SJSA1 (cell line): Measurements from ENCODE around the gene GALNT13. TPM values are rescaled to one million over a fixed set of nuclear protein-coding genes. Genes with fewer than 3 reads are reported as not detected.

ENCODE experiments used
- DNase-seq, 2 experiments: peaks; one replicate each; pipeline ENCODE4 v3.0.0-alpha.2; 2015 to 2020; ENCODE audit warnings: low spot score in 2 of 2, low read depth in 1 of 2
- H3K27ac ChIP-seq: fragments of 250-450 bp; sonication (Bioruptor Pico); 2 replicates; pipeline ENCODE4 v1.5.1; 2020; ENCODE audit warnings: mild to moderate bottlenecking, moderate library complexity
- H3K27me3 ChIP-seq: fragments of 250-450 bp; sonication (Bioruptor Pico); replicated peaks from 2 replicates; pipeline ENCODE4 v1.5.1; 2020; ENCODE audit warnings: mild to moderate bottlenecking, moderate library complexity
- H3K36me3 ChIP-seq: fragments of 250-450 bp; sonication (Bioruptor Pico); 2 replicates; pipeline ENCODE4 v1.5.1; 2020; ENCODE audit warnings: mild to moderate bottlenecking
- H3K4me1 ChIP-seq: fragments of 250-450 bp; sonication (Bioruptor Pico); replicated peaks from 2 replicates; pipeline ENCODE4 v1.6.1; 2021; ENCODE audit warnings: mild to moderate bottlenecking
- H3K4me3 ChIP-seq: fragments of 250-450 bp; sonication (Bioruptor Pico); 2 replicates; pipeline ENCODE4 v1.5.1; 2020; ENCODE audit warnings: mild to moderate bottlenecking
- H3K9me3 ChIP-seq: fragments of 250-450 bp; sonication (Bioruptor Pico); replicated peaks from 2 replicates; pipeline ENCODE4 v1.5.1; 2020; ENCODE audit warnings: mild to moderate bottlenecking
- total RNA-seq: library from RNA; depleted of rRNA; stranded (reverse); fragments of >200 nt; shearing (Covaris generic); gene quantifications from 2 replicates; pipeline ENCODE4 v1.2.3, GENCODE V29; 2014

Gene GALNT13
- total RNA-seq, 1 experiment from 2014 or later: not detected

DNA sequence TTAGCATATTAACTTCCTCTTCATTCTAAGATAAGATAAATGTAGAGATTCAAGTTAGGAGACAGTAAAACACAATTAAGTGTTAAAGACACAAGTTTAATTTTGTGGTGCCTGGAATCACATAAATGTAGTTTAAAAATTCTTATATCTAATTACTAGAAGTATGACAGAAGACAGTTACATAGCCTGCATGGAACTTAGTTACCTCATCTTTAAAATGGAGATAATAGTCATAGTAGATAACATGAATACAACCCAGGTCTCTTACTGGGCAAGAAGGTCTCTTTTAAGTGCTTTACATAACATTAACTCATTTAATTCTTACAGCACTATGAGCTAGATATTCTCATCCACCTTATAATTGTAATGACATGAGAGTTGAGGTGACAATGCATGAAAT lies 15.1 kb downstream of the GALNT13 start:
- Histone ChIP-seq H3K9me3 (peaks cover 2% of the 10 kb centered on the region; the same call in 1 of the 2 replicates), H3K27me3 (no peaks in the 10 kb centered on the region), H3K27ac (no peak overlapping the region), H3K4me1 (no peaks in the 10 kb centered on the region), H3K4me3 (no peak overlapping the region), H3K36me3 (no peaks in the 10 kb centered on the region)
- DNase-seq: no peak

DNA sequence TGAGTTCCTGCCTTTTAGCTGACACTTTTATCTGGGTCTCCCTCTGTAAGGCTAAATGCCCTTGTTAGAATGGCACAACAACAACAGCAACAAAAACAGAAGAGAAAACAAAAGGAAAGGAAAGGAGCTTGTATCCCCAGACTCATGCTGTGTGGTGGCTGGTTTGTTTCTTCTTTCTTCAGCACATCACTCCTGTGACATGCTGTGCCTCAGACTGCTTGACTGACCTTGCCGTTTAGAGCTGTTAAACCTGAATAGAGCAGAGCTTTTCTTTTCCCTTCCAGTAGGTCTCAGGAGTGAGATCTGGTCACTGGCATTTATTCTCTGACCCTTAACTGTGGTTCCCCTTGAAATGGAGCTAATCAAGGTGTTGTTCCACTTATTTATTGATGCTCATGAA lies 18.9 kb downstream of the GALNT13 start:
- no peak for DNase-seq
- peaks cover 2% of the 10 kb centered on the region; the same call in 1 of the 2 replicates for H3K9me3 ChIP-seq
- H3K27me3 ChIP-seq: no peaks in the 10 kb centered on the region
- no peaks in the 10 kb centered on the region for H3K4me1 ChIP-seq
- H3K36me3 ChIP-seq: no peaks in the 10 kb centered on the region
- no peak overlapping the region for H3K27ac ChIP-seq
- H3K4me3 ChIP-seq: no peak overlapping the region

DNA sequence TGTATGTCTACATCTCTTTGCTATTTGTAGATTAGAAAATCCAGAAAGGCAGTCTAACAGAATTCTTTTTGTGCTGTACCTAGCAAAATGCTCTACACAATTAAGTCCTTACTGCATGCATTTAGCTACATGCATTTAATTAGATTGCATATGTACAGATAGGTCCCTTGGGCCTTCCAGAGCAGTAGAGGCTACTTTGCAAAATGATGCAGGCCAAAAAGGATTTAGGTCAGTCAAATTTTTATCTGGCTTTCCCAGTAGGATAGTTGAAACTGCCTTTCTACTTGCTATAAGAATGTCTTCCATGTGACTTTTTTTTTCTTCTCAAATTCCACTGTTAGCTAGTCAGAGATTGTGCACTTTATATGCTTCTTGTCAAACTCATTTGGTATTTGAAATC lies 19.3 kb downstream of the GALNT13 start:
- no peak overlapping the region for H3K27ac ChIP-seq
- peaks cover 2% of the 10 kb centered on the region; the same call in 1 of the 2 replicates for H3K9me3 ChIP-seq
- no peak for DNase-seq
- no peaks in the 10 kb centered on the region for H3K36me3 ChIP-seq
- no peaks in the 10 kb centered on the region for H3K4me1 ChIP-seq
- H3K4me3 ChIP-seq: no peak overlapping the region
- no peaks in the 10 kb centered on the region for H3K27me3 ChIP-seq

DNA sequence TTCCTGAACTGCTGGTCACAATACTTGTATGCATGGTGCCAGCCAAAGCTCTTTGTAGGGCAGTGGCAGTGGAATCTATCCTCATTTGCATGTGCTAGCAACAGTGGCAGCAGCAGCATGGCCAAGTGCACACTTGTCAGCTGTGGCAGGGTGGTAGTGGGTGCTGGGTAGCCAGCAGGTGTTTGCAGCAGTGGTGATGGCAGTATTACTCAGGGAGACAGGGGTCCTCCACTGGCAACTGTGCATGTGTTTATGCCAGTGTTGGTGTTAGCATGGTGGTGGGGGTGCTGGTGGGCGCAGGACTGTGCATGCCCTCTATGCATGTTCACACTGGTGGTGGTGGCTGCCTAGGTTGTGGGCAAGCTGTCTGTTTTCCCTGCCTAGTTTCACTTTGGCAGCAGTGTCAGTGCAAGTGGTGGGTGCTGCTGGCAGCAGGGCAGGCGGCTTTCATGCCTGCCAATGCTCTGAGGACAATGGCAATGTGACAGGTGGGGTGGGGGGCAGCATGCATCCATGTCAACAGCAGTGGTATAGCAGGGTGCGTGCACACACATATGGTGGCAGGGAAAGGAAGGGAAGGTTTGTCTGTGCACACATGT lies 41.2 kb downstream of the GALNT13 start:
- Histone ChIP-seq H3K4me1 (no peaks in the 10 kb centered on the region), H3K27ac (no peak overlapping the region), H3K4me3 (no peak overlapping the region), H3K9me3 (peaks cover 9% of the 10 kb centered on the region; the same call in 1 of the 2 replicates), H3K27me3 (no peaks in the 10 kb centered on the region), H3K36me3 (no peaks in the 10 kb centered on the region)
- no peak for DNase-seq

DNA sequence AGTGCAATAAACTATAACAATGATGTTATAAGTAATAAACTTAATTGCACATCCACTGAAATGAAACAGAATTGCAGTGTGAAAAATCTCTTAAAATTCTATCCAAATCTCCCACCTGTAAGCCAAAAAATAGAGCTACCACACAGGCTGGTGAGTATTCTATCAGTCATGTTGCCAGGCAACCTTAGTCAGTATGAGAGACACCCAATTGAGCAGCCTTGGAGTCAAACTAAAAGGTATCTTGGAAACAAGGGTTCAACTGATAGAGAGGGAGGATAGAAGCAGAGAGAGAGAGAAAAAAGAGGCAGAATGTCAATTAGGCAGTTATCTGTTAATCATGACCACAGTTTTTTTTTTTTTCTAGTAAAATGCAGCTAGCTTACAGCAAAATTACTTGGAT lies 45.8 kb downstream of the GALNT13 start:
- Histone ChIP-seq H3K27ac (no peak overlapping the region), H3K27me3 (no peaks in the 10 kb centered on the region), H3K4me1 (no peaks in the 10 kb centered on the region), H3K36me3 (no peaks in the 10 kb centered on the region), H3K9me3 (peaks cover 6% of the 10 kb centered on the region; the same call in 1 of the 2 replicates), H3K4me3 (no peak overlapping the region)
- DNase-seq: no peak

DNA sequence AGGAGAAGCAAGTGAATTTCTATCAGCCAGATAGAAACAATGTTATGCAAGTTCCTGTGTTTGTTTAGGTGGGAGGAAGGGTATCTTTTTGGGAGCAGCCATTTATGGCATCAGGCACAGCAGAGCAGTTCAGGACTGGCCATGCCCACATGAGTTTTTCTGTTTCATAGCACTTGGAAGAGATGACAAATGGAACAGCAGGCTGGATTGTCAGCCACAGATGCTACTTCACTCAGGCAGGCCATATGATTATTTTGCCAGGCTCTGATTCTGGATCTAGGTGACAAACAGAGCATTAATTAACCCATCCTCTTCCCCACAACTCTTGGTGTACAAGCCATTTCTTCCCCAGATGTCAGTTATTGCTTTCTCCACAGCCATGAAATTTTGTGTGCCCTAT lies 63.8 kb downstream of the GALNT13 start:
- Histone ChIP-seq H3K9me3 (no peaks in the 10 kb centered on the region; the same call in 1 of the 2 replicates), H3K27me3 (no peaks in the 10 kb centered on the region), H3K36me3 (no peaks in the 10 kb centered on the region), H3K27ac (no peak overlapping the region), H3K4me1 (no peaks in the 10 kb centered on the region), H3K4me3 (no peak overlapping the region)
- no peak for DNase-seq

DNA sequence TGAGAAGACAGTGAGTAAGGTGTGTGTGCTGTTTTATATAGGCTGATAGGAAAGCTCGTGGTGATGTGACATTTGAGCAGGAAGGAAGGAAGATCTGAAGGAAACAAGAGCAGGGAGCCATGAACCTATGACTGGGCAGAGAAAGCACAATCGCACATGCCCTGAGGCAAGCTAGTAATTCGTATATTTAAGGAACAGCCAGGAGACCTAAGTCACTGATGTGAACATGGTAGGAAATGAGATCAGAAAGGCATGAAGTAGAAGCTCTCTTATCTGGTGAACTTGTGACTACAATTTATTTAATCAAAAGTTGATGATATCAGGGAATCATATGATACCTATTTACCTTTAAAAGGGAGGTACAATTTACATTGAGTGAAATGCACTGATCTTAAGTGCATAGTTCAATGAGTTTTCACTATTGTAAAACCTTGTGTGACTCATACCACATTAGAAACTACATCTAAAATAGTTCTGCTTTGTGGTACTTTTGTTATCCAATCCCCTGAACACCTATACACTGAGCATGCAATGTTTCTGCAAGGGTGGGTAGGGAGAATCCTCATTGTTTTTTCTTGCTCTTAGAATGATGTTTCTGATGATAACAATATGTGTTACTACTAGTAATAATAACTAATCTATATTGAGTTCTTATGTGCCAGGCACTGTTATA lies 67.5 kb downstream of the GALNT13 start:
- Histone ChIP-seq H3K27ac (no peak overlapping the region), H3K36me3 (no peaks in the 10 kb centered on the region), H3K9me3 (no peaks in the 10 kb centered on the region), H3K27me3 (no peaks in the 10 kb centered on the region), H3K4me3 (no peak overlapping the region), H3K4me1 (no peaks in the 10 kb centered on the region)
- DNase-seq: no peak

DNA sequence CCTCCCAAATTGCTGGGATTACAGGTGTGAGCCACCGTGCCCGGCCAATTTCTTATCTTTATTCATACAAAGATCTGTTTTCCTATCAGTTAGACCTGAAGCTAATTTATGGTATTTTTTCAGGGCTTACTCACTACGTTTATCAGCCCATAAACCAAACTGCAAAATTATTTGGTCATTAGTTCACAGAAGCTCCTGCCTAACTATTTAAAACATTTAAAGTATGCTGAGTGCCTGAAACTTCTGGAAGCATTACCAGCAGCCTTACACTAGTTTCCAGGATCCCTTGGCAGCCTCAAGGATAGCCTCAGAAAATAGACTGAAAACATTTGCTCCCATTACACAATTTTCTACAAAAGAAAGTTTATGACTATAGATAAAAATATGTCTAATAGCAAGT lies 68.8 kb downstream of the GALNT13 start:
- Histone ChIP-seq H3K36me3 (no peaks in the 10 kb centered on the region), H3K27ac (no peak overlapping the region)
- no peak for DNase-seq

DNA sequence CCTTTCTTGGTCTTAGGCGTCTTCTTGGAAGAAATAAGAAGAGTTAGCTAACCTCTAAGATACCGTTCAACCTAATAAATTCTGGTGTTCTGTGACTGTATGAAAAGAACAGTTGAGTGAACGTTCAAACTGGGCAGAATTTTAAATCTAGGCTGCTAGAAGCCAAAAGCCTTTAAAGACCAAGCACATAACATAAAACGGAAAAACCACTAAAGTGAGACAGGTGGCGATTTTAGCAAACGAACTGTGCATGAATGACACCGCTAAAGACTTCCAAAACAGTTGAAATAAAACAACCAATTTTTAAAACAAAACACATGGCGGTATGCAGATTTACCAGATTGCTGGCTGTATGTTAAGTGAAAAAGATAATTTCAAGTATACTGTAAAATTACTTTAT lies 73.1 kb downstream of the GALNT13 start:
- Histone ChIP-seq H3K27ac (no peak overlapping the region), H3K9me3 (no peaks in the 10 kb centered on the region), H3K27me3 (no peaks in the 10 kb centered on the region; the same call in 1 of the 2 replicates), H3K4me1 (no peaks in the 10 kb centered on the region), H3K36me3 (no peaks in the 10 kb centered on the region), H3K4me3 (no peak overlapping the region)
- no peak for DNase-seq

More for the DNA sequence above, 68.8 kb downstream of the GALNT13 start:
- H3K9me3 ChIP-seq: no peaks in the 10 kb centered on the region
- H3K27me3 ChIP-seq: no peaks in the 10 kb centered on the region
- no peak overlapping the region for H3K4me3 ChIP-seq
- H3K4me1 ChIP-seq: no peaks in the 10 kb centered on the region

DNA sequence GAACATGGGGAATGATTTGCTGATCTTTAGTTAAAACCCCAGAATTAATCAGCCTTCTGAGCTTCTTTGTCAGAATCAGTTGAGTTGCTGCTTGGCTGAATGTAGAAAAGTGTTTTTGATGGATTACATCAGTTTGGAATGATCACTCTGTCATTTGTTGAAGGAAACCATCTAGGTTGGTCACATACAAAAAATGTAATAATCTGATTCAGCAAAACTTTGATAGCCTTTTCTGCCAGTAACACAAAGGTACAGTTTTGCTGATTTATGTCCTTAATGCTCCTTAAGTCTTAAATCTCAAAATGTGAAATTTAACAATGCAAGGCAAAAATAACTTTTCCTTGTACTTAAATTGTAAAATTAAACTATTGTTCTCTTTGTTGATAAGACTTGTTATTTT lies 74.3 kb downstream of the GALNT13 start:
- Histone ChIP-seq H3K9me3 (no peaks in the 10 kb centered on the region), H3K27ac (no peak overlapping the region), H3K36me3 (no peaks in the 10 kb centered on the region), H3K4me3 (no peak overlapping the region), H3K4me1 (no peaks in the 10 kb centered on the region), H3K27me3 (no peaks in the 10 kb centered on the region; the same call in 1 of the 2 replicates)
- DNase-seq: no peak

DNA sequence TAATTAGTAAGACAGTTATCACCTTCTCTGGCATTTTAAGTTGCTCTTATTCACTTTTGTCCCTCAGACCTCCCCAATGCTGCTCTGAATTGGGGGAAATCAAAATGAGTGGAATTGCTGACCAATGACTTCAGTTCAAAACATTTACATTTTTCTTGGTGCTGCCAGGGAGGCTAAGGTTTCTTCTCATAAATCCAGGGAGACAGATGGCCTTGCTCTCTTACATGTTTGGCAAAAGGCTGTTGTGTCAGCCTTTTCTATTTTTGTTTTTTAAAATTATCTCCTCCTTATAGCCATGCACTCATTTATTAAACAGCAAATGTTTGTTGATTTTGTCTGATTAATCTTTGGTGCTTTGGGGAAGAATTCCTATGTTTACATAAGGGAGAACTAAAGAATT lies 82.0 kb downstream of the GALNT13 start:
- H3K36me3 ChIP-seq: no peaks in the 10 kb centered on the region
- no peak for DNase-seq
- peaks cover 3% of the 10 kb centered on the region; the same call in 1 of the 2 replicates for H3K9me3 ChIP-seq
- H3K4me3 ChIP-seq: no peak overlapping the region
- no peak overlapping the region for H3K27ac ChIP-seq
- H3K27me3 ChIP-seq: no peaks in the 10 kb centered on the region; the same call in 1 of the 2 replicates
- no peaks in the 10 kb centered on the region for H3K4me1 ChIP-seq

DNA sequence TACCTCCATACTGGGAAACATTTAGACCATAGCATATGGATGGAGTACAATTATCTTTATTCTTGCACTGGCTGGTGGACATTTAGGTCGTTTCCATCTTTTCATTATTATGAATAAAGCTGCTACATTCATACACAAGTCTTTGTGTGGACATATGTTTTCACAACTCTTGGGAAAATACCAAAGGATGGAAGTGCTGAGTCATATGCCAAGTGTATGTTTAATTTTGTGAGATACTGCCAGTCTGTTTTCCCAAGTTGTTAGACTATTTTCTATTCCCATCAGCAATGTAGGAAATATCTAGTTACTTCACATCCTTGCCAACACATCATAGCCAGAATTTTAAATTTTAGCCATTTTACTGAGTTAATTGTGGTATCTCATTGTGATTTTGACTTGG lies 91.5 kb downstream of the GALNT13 start:
- Histone ChIP-seq H3K27ac (no peak overlapping the region), H3K36me3 (no peaks in the 10 kb centered on the region), H3K9me3 (0 out of 2 replicates have a peak, but pooled peaks cover 2% of the 10 kb centered on the region), H3K27me3 (no peaks in the 10 kb centered on the region), H3K4me3 (no peak overlapping the region), H3K4me1 (no peaks in the 10 kb centered on the region)
- no peak for DNase-seq

DNA sequence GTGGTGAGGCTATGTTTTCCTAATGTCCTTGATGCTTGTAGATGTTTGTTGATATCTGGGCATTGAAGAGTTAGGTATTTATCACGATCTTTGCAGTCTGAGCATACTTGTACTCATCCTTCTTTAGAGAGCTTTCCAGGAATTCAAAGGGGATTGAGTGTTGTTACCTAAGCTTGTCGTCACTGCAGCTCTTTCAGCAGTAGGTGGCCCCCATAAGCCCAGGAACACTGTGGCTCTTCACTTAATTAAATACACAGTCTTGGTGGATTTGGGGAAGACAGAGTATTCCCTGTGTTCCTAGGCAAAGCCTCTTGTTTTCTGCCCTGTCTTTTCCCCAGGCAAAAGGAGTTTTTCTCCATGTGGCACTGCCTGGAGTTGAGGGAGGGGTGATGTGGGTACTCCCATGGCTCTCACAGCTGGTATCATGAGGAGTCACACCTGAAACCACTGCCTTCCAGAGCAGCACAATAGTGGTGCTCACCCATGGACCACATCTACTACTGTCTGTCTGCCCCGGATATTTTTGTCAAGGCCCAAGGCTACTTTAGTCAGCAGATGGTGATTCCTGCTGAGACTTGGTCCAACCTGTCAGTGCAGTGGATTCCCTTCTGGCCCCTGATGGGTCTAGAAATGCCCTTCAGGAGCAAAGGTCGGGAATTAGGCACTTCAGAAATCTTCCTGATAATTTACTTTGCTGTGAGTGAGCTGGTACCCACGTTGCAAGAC lies 95.7 kb downstream of the GALNT13 start:
- Histone ChIP-seq H3K4me1 (no peaks in the 10 kb centered on the region), H3K36me3 (no peaks in the 10 kb centered on the region), H3K9me3 (0 out of 2 replicates have a peak, but pooled peaks cover 3% of the 10 kb centered on the region), H3K27me3 (no peaks in the 10 kb centered on the region), H3K27ac (no peak overlapping the region), H3K4me3 (no peak overlapping the region)
- DNase-seq: no peak

DNA sequence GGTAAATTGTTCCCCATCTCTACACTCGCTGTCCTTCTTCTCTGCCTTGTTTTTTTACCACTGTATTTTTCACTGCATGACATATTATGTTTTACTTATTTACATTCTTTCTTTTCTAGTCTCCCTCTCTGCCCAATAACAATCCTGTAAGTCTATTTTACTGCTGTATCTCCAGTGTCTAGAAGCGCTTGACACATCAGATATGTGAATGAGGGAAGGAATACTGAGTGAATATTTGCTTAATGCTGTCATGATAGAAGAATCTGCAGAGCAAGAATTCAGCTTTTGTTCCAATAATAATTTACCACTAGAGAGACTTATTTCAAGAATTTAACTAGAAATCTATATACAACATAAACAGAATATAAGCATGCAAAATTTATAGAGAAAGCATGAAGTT lies 99.5 kb downstream of the GALNT13 start:
- Histone ChIP-seq H3K9me3 (0 out of 2 replicates have a peak, but pooled peaks cover 3% of the 10 kb centered on the region), H3K27ac (no peak overlapping the region), H3K27me3 (no peaks in the 10 kb centered on the region), H3K36me3 (no peaks in the 10 kb centered on the region), H3K4me3 (no peak overlapping the region), H3K4me1 (no peaks in the 10 kb centered on the region)
- no peak for DNase-seq
